Mammary microvascular endothelial cell (primary cell): ENCODE measurements around the gene BORCS6. TPM values are rescaled to one million over a fixed set of nuclear protein-coding genes. Genes with fewer than 3 reads are reported as not detected.

Experiments used
- total RNA-seq: library from RNA; depleted of rRNA; stranded (reverse); fragments of >200 nt; gene quantifications from 2 replicates; pipeline ENCODE4 v1.2.3, GENCODE V29; 2015

The BORCS6 gene
- 9.8 and 12.1 TPM in 2 replicates for total RNA-seq

DNA sequence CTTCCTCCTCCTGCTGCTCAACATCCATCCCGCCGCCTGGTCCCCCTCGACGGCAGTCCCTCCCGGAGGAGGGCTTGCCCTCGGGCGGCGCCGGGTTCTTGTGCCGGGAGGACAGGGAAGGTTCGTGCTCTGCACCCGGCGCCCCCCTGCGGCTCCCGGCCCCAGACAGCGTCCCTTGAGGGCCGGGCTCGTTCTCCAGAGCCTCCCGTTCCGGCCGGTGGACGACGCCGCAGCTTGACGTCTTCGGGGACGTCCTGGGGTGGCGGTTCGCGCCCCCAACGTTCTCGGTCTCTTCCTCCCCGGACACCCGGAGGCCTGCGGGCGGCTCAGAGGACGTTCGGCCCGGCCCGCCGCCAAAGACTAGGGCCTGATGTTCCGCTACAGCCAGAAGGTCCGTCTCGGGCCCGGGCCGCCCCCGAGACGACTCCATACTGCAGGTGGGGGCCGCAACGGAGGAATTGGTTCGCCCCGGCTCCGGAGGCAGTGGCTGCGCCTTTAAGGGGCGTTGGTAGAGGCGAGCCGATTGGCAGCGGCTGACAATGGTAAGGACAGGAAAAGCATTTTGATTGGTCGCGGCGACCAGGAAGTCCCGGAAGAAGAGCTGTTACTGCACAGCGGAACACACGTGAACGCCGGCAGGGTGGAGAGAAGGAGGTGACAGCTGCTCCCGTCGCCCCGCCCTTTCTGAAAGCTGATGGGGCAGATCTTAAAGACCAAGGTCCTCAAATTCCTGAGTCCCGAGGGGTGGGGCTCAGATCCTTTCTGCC is at the start of gene BORCS6:
BORCS6 (minus strand) TSS at position 470 of the 767 bp plus-strand sequence; CDS start at position 430, 40 bp downstream.

DNA sequence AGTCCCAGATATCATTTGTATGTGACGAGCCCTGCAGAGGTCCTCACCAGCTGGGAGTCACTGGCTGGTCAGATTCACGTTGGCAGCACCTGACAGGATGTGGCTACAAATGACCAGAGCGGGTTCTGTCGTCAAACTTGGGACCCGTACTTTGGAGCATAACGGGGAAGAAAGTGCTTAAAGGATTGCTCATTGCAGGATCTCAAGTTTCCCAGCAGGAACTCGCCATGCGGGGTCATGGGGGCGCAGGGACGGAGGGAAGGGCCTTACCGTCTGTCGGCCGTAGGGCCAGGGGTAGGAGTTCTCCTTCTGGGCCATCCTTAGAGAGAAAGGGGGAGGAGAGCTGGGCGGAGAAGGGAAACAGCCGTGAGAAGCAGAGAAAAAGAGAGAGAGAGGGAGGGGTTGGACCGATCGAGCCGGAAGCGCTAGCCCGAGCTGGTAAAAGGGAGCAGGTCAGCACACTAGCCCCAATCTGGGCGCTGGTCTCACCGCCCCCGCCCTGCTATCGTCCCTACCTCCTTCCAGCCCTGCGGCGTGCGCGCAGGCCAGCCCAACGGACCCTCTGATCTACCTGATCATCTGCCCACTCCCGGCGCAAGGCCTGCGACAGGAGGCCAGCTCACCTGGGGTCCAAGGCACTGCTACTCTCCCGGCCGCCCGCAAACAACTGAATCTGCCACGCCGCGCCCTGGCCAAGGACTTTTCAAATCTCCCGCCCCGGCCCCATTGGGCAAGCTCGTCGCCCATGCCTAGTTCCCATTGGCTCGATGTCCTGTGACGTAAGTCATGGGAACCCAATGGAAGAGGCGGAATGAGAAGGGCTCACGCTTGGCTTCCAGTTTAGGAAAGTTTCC is 20.2 kb upstream of the BORCS6 start, which contains the start of gene AURKB:
AURKB (minus strand) TSS at position 669 of the 854 bp plus-strand sequence; CDS start at position 318, 351 bp downstream.

DNA sequence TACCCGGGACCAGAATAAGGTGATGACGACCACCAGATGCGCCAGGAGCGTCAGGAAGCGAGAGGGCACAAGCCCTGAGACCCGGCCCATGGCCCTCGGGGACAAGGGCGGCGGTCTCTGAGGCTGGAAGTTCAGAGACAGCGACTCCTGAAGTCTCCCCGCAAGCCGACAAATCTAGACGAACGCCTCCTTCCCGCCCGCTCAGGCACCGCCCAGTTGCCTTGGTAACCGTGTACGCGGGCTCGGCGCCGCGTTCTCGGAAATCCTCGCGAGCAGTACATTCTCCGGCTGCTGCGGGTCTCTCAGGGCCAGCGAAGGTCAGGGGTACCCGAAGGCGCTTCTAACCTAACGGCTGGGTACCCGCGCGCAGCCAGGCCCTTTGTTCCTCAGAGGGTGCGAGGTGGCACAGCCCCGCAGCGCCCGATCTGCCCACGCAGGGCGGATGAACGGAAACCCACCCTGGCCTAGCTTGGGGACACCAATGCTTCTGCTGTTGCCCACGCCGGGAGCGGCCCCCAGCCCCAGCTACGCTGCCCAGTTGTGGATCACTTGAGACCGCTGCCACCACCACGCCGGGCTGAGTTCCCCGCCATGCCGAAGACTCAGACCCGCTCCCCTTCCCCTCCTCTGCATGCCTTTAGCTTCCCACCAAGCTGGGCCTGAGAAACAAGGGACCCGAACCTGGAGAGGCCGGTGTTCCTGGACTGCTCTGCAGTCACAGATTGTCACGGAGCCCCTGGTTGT is 13.6 kb downstream of the BORCS6 start, which contains the start of gene TMEM107:
TMEM107 (minus strand) TSS at position 184 of the 744 bp plus-strand sequence; CDS start at position 90, 94 bp downstream.

DNA sequence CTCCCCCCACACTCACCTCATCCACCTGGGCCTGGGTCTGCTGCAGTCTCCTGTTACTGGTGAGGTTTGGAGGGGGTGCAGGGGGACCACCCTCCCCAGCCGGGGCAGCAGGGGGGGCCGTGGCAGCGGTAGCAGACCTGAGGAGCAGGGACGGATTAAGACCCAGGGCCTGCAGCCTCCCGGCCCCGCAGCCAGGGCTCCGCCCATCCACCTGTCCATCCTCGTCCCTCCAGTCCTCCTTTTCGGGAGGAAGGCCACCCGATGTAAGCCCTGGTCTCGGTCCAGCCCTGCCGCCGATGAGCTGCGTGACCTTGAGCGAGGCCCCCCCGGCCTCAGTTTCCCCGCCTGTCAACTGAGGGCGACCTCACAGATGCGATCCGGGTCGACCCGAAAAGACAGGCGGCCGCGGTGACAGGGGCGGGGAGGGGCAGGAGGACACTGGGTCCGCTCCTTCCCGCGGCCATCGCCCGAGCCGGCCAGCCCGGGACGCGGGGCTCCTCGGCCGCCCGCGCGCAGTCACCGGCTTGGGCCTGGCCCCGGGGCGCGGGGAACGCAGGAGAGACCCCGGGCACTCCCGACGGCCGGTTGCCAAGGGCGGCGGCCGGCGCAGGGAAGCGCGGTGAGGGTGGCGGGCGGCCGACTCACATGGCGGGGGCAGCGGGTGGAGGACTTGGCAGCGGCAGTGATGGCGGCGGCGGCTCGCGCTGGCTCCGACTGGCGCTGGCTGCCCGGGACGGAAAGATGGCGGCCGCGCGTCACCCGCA is 27.6 kb downstream of the BORCS6 start, which contains the start of gene VAMP2:
VAMP2 (minus strand) TSS at position 716 of the 764 bp plus-strand sequence; CDS start at position 647, 69 bp downstream.

DNA sequence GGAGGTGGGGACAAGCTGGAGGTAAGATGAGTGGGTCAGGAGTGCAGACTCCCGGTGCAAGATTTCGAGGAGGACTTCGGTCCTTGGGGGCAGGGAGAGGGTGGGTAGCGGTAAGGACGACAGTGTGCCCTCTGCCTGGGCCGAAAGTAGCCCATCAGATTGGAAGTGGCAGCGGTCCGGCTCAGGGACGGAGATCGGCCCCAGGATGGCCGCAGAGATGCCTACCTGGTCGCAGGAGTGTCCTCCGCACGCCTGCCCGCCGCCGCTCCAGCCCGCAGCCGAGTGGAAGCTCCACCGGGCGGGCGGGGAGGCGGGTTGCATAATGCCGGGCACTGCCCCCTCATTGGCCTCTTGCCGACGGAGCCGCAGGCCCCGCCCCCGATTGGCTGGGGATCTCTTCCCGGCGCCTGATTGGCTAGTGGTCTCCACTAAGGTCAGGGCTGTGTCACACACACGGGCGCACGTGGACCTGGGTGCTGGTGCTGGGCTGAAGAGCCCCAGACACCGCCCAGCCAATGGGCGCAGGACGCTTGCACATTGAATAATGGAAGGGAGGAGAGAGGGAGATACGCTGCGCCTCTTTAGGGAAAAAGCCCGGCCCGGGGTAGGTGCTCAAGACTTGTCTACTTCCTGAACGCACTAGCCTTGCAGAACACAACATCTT is 37.7 kb downstream of the BORCS6 start, which contains the start of gene PER1:
PER1 (minus strand) TSS at position 293 of the 664 bp plus-strand sequence. CDS start 1,698 bp downstream, outside the sequence.

Other genes starting within 250 kb of the BORCS6 start
- gene GUCY2D, start 187.6 kb downstream of the BORCS6 start, total RNA-seq: not detected in 2 replicates
- not detected in 2 replicates for gene ALOX15B, start 151.1 kb downstream of the BORCS6 start, total RNA-seq
- not detected in 2 replicates for gene ALOX12B, start 102.5 kb downstream of the BORCS6 start, total RNA-seq
- not detected in 2 replicates for gene ALOXE3, start 71.7 kb downstream of the BORCS6 start, total RNA-seq
- 0.13 and 6.6 TPM in 2 replicates for gene HES7, start 66.1 kb downstream of the BORCS6 start, total RNA-seq
- 14.5 and 20.3 TPM in 2 replicates for gene PER1, start 37.8 kb downstream of the BORCS6 start, total RNA-seq
- gene VAMP2, start 27.2 kb downstream of the BORCS6 start, total RNA-seq: 4.0 and 4.1 TPM in 2 replicates
- 19.5 and 19.8 TPM in 2 replicates for gene TMEM107, start 13.8 kb downstream of the BORCS6 start, total RNA-seq
- 71.2 and 82.5 TPM in 2 replicates for gene AURKB, start 20.4 kb upstream of the BORCS6 start, total RNA-seq
- gene CTC1, start 57.9 kb upstream of the BORCS6 start, total RNA-seq: 14.9 and 18.7 TPM in 2 replicates
- gene PFAS, start 59.1 kb upstream of the BORCS6 start, total RNA-seq: 47.8 and 49.5 TPM in 2 replicates
- gene RANGRF, start 98.5 kb upstream of the BORCS6 start, total RNA-seq: 35.9 and 45.9 TPM in 2 replicates
- 1.7 and 2.5 TPM in 2 replicates for gene SLC25A35, start 105.2 kb upstream of the BORCS6 start, total RNA-seq
- gene ARHGEF15, start 120.1 kb upstream of the BORCS6 start, total RNA-seq: 39.4 and 210 TPM in 2 replicates
- not detected in 2 replicates for gene ODF4, start 149.7 kb upstream of the BORCS6 start, total RNA-seq
- gene RPL26, start 193.0 kb upstream of the BORCS6 start, total RNA-seq: 3,525 and 3,955 TPM in 2 replicates
- gene RNF222, start 207.6 kb upstream of the BORCS6 start, total RNA-seq: not detected in 2 replicates
- gene NDEL1, start 245.7 kb upstream of the BORCS6 start, total RNA-seq: 40.2 and 55.1 TPM in 2 replicates